ENCODE data around the gene GSTT4.
"Not testable (repeated sequence)": the region's sequence is repeated elsewhere in the genome, so short reads cannot be mapped to it uniquely, and the experiment has no call there.

GSTT4 gene

DNA sequence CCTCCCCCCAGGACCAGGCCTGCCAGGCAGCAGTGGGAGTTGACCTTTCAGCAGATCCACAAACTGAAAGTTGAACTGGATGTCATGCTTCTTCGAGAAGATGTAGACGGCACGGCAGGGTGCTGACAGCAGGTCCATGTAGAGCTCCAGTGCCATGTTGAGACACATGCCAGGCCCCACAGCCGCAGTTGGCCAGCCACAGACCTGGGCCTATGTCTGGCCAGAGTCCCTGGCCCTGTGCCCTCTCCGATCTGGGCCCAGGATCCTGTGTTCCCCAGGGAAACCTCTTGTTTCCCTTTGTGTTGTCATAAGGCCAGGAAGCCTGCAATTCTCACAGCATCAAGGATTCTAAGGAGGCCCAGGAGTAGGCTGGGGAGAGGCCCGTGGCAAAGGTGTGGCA is at the start of gene GSTT4:
Gene GSTT4, minus strand, starts transcription at position 253 of the 400 bp plus-strand sequence. Its CDS starts 97 bp downstream, at position 156.
- no peak for DNase-seq (ENCODE audit: low read depth in 2 of 2)

DNA sequence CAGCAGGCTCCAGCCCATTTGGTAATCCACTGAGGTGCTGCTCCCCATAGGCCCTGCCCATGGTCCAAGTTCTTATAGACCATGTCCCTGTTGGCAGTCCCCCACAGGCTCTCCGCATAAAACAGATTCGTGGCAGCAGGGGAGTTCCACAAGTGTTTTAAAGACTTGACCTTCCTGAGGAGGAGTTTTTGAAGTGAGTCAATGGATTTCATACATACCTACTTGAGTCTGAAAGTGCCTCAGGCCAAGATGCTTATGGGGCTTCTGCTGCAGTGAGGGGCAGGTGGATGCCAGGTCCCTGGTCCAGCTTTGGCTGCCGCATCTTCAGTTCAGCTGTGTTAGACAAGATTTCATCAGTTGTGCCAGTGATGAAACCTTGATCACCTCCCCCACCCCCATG is 49.1 kb upstream of the GSTT4 start:
- DNase-seq (ENCODE audit: low read depth in 2 of 2), result no peak

DNA sequence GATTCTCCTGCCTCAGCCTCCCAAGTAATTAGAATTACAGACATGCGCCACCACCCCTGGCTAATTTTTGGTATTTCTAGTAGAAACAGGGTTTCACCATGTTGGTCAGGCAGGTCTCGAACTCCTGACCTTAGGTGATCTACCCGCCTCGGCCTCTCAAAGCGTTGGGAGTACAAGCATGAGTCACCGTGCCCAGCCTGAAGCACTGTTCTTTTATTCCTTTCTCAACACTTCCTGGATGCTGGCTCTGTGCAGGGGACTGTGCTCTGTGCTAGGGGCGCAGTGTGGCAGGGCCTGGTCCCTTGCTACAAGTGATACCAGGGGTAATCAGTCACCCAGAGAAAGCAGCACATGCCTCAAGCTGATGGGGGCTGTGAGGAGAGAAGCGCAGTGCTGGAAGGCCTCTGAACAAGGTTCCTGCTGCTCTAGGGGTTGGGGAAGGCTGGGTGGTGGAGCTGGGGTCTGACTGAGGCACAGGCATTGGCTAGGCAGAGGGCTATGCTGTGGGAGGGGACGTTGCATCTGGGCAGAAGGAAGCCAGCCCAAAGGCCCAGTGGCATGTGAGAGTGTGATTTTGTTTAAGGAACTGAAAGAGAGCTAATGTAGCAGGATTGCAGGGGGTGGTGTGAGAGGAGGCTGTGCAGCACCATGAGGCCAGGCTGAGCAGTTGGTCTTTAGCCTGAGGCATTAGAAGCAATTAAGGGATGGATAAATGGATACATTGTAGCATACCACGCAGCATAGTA is 48.4 kb upstream of the GSTT4 start:
- DNase-seq (ENCODE audit: low read depth in 2 of 2), result no peak

- DNase-seq (ENCODE audit: low read depth in 2 of 2), result no peak
These were observed 46.3 kb upstream of the GSTT4 start for GRCh38 chr22:24051568-24051967.

DNA sequence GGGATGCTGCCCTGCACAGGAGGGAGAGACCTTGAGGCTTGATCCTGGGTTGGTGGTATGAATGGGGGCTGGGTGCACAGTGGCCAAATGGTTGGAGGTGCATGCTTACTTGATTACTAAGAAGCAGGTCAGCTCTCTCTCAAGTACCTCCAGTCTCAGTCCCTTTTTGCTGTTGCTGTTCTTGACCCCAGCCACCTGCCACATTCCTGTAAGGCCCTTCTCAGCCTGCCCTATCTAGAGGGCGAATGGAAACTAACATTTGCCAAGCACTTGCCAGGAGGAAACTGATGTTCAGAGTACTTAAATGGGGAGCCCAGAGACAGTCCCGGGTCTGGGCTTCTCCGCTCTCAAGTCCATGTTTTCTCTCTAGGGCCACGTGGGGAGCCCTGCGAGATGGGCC is 45.8 kb upstream of the GSTT4 start:
- no peak for DNase-seq (ENCODE audit: low read depth in 2 of 2)

GRCh38 chr22:24049978-24050377 is 44.7 kb upstream of the GSTT4 start:
- DNase-seq (ENCODE audit: low read depth in 2 of 2), result no peak

GRCh38 chr22:24049211-24049610 is 44.0 kb upstream of the GSTT4 start:
- DNase-seq (ENCODE audit: low read depth in 2 of 2), result no peak

DNA sequence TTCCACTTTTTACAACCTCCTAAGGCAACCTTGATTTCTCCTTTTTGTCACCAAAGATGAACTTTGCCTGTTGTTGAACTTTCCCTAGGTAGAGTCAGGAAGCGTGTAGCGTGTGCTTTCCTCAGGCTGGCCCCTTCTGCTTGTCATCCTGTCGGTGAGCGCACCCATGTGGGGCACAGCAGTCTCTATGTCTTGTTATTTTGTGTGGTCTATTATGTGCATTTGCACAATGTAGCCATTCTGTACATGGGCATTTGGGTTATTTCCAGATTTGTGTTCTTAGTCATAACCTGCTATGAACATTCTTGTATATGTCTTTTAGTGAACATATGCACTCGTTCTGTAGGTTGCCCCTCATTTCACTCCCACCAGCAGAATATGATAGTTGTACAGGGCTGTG is 40.8 kb upstream of the GSTT4 start:
- DNase-seq (ENCODE audit: low read depth in 2 of 2), result no peak

DNA sequence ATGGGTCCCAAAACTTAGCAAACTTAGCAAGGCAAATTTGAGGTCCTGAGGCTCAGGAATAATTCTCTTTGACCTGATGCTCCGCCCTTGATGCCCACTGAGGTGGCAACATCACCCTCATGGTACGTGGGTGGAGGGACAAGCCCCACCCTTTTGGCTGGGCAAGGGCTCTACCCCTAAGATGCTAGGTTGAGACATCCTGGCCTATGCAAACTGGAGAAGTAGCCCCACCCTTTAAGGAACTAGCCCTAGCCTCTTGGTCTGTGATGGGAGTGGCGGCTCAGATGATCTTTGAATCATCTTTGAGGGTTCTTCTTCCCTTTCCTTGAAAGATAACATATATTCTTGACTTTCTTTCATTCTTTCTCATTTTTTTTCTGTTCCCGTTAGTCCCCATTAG is 38.7 kb upstream of the GSTT4 start:
- no peak for DNase-seq (ENCODE audit: low read depth in 2 of 2)

- not testable (repeated sequence) for DNase-seq (ENCODE audit: low read depth in 2 of 2)
These were observed 38.2 kb upstream of the GSTT4 start for GRCh38 chr22:24043465-24043864.

DNA sequence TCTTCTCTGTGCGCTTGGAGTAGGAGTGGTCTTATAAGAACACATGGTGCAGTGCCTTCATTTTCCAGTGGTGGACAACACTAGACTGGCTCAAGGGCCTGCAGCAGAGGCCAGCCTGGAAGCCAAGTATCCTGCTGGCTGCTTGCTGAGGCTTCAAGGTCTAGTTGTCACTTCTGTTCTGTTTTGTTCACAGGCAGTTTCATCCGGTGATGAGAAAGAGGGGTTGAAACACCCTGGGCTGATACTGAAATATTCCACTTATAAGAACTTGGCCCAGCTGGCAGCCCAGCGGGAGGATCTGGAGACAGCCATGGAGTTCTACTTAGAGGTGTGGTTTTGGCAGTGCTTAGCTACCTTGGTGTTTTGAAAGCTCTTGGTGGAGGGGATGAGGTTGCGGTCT is 35.7 kb upstream of the GSTT4 start:
- DNase-seq (ENCODE audit: low read depth in 2 of 2), result no peak

DNA sequence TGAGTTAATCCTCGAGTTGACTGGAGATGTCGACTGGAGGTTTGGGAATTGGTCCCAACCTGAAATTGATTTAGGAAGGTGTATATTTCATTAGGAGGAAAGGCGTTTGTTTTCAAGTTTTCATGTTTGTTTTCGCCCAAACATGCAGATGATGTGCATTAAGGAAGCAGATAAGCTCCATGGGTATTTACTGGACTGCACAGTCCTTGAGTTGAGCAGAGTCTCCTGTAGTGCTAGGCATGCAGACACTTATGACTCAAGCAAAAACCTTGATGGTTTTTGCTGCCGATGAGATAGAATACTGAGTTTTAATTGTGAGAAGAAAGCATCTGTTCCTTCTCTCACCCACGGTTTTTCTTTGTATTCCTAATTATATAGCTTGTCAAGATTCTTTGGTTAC is 33.8 kb upstream of the GSTT4 start:
- DNase-seq (ENCODE audit: low read depth in 2 of 2), result no peak

GRCh38 chr22:24037851-24038765 is 32.9 kb upstream of the GSTT4 start:
- no peak for DNase-seq (ENCODE audit: low read depth in 2 of 2)

- DNase-seq (ENCODE audit: low read depth in 2 of 2), result no peak
These were observed 30.0 kb upstream of the GSTT4 start for GRCh38 chr22:24035296-24035695.

DNA sequence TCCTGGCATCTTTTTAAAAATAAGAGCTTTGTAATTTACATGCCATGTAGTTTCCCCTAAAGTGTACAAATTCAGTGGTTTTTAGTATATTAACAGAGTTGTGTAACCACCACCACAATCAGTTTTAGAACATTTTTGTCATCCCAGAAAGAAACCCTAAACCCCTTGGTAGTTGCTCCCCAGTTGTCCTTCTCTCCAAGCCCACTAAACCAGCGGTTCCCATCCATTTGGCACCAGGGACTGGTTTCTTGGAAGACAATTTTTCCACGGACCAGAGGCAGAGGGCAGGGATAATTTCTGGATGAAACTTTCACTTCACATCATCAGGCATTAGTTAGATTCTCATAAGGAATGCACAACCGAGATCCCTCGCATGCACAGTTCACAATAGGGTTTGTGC is 28.5 kb upstream of the GSTT4 start:
- DNase-seq (ENCODE audit: low read depth in 2 of 2), result no peak

DNA sequence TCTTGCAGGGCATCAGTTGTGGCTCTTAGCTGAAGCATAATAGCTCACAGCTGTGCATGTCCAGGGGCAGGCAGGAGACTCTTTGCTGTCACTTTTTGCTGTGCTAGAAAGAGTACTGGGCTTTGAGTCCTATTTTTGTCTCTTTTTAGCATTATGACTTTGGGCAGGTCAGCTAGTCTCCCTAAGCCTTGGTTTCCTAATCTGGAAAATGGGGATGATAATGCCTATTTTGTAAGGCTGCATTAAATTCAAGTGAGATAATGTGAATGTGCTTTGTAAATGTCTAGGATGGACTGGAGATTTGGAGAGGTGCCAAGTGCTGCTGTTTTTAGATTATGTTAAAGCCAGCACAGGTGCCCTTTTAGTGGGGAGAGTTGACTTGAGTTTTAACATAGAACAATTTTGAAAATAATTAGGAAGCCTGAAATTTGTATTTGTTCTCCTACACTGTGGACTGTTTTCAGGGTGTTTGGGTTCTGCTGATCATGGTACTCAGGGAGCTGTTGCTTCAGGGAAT is 25.0 kb upstream of the GSTT4 start:
- DNase-seq (ENCODE audit: low read depth in 2 of 2), result no peak

- no peak for DNase-seq (ENCODE audit: low read depth in 2 of 2)
These were observed 24.1 kb upstream of the GSTT4 start for GRCh38 chr22:24029304-24029703.

DNA sequence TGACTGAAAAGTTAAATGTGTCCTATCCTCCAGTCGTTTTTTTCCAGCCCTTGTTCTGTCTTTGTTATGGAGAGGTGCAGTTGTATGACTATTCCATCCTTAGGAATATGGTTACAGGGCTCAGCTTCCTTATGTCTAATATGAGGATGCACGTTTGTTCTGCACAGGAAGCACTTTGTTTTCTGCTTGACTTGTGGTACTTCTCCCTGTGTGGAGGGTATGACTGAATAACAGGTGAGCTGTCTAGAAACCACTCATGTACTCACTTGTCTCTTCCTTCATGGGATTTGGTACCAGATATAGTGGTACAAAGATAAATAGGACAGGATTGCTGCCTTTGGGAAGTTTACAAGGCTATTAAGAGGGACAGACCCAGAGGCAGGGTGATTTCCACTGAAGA is 23.3 kb upstream of the GSTT4 start:
- no peak for DNase-seq (ENCODE audit: low read depth in 2 of 2)

DNA sequence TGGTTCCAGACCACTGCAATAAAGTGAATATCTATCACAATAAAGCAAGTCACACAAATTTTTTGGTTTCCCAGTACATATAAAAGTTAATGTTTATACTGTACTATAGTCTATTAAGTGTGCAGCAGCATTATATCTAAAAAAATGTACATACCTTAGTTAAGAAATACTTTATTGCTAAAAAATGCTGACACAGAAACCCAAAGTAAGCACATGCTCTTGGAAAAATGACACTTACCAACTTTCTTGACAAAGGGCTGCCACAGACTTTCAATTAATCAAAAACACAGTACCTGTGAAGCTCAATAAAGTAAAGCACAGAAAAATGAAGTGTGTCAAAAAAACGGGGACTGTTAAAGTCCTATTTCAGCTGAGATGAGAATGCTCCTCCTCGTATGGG is 22.7 kb upstream of the GSTT4 start:
- no peak for DNase-seq (ENCODE audit: low read depth in 2 of 2)

GRCh38 chr22:24027389-24027975 is 22.2 kb upstream of the GSTT4 start:
- no peak for DNase-seq (ENCODE audit: low read depth in 2 of 2)

GRCh38 chr22:24026733-24027132 is 21.5 kb upstream of the GSTT4 start:
- DNase-seq (ENCODE audit: low read depth in 2 of 2), result no peak

DNA sequence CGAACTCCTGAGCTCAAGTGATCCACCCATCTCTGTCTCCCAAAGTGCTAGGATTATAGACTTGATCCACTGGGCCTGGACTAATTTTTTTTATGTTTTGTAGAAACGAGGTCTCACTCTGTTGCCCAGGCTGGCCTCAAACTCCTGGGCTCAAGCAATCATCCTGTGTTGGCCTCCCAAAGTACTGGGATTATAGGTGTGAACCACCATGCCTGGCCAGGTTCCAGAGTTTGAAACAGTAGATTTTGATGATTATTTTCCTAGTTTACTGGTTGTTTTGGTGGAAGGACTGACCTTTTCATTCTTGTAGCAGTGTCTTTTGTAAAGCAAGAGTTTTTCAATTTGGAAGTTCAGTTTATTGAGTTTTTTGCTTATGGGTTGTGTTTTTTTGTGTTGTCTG is 20.8 kb upstream of the GSTT4 start:
- DNase-seq (ENCODE audit: low read depth in 2 of 2), result no peak
